ENCODE results near the gene GPR87. TPM values are rescaled to one million over a fixed set of nuclear protein-coding genes. Genes with fewer than 3 reads are reported as not detected.

The GPR87 gene
- total RNA-seq, 1 donor from 2014 or later = not detected

GRCh38 chr3:151314593-151314992 lies 2.0 kb downstream of the GPR87 start:
- H3K4me3 Mint-ChIP-seq (ENCODE audit: unreplicated experiment) = no peak overlapping the region
- no peak for DNase-seq (ENCODE audit: extremely low spot score, unreplicated experiment)
- H3K9me3 Mint-ChIP-seq (ENCODE audit: unreplicated experiment) = peaks cover 9% of the 10 kb centered on the region
- no peaks in the 10 kb centered on the region for H3K36me3 Mint-ChIP-seq (ENCODE audit: unreplicated experiment)
- peaks cover 8% of the 10 kb centered on the region for H3K4me1 Mint-ChIP-seq (ENCODE audit: unreplicated experiment)
- no peak overlapping the region for H3K27ac Mint-ChIP-seq (ENCODE audit: unreplicated experiment)
- H3K27me3 Mint-ChIP-seq (ENCODE audit: unreplicated experiment) = no peaks in the 10 kb centered on the region
- TF ChIP-seq CTCF (IDR thresholded peaks at IDR 0.05) = no peak

- TF ChIP-seq CTCF (IDR thresholded peaks at IDR 0.05) = no peak
- Mint-ChIP-seq H3K4me1 (ENCODE audit: unreplicated experiment) (peaks cover 8% of the 10 kb centered on the region), H3K4me3 (ENCODE audit: unreplicated experiment) (no peak overlapping the region), H3K27ac (ENCODE audit: unreplicated experiment) (no peak overlapping the region), H3K36me3 (ENCODE audit: unreplicated experiment) (no peaks in the 10 kb centered on the region), H3K9me3 (ENCODE audit: unreplicated experiment) (peaks cover 9% of the 10 kb centered on the region), H3K27me3 (ENCODE audit: unreplicated experiment) (no peaks in the 10 kb centered on the region)
- no peak for DNase-seq (ENCODE audit: extremely low spot score, unreplicated experiment)
Measured at GRCh38 chr3:151314137-151314536, 2.5 kb downstream of the GPR87 start.

GRCh38 chr3:151312972-151313371 lies 3.6 kb downstream of the GPR87 start:
- Mint-ChIP-seq H3K27me3 (ENCODE audit: unreplicated experiment) (no peaks in the 10 kb centered on the region), H3K4me1 (ENCODE audit: unreplicated experiment) (peaks cover 3% of the 10 kb centered on the region), H3K36me3 (ENCODE audit: unreplicated experiment) (no peaks in the 10 kb centered on the region), H3K4me3 (ENCODE audit: unreplicated experiment) (no peak overlapping the region), H3K9me3 (ENCODE audit: unreplicated experiment) (peaks cover 9% of the 10 kb centered on the region), H3K27ac (ENCODE audit: unreplicated experiment) (no peak overlapping the region)
- no peak for TF ChIP-seq CTCF (IDR thresholded peaks at IDR 0.05)
- DNase-seq (ENCODE audit: extremely low spot score, unreplicated experiment) = no peak

- Mint-ChIP-seq H3K4me3 (ENCODE audit: unreplicated experiment) (no peak overlapping the region), H3K27me3 (ENCODE audit: unreplicated experiment) (no peaks in the 10 kb centered on the region), H3K27ac (ENCODE audit: unreplicated experiment) (no peak overlapping the region), H3K36me3 (ENCODE audit: unreplicated experiment) (no peaks in the 10 kb centered on the region), H3K4me1 (ENCODE audit: unreplicated experiment) (peaks cover 17% of the 10 kb centered on the region), H3K9me3 (ENCODE audit: unreplicated experiment) (no peaks in the 10 kb centered on the region)
- no peak for DNase-seq (ENCODE audit: extremely low spot score, unreplicated experiment)
- no peak for TF ChIP-seq CTCF (IDR thresholded peaks at IDR 0.05)
Measured at GRCh38 chr3:151309566-151309965, 7.1 kb downstream of the GPR87 start.

GRCh38 chr3:151307583-151308488 lies 8.8 kb downstream of the GPR87 start:
- no peak overlapping the region for H3K27ac Mint-ChIP-seq (ENCODE audit: unreplicated experiment)
- no peaks in the 10 kb centered on the region for H3K9me3 Mint-ChIP-seq (ENCODE audit: unreplicated experiment)
- no peaks in the 10 kb centered on the region for H3K36me3 Mint-ChIP-seq (ENCODE audit: unreplicated experiment)
- no peak for TF ChIP-seq CTCF (IDR thresholded peaks at IDR 0.05)
- H3K27me3 Mint-ChIP-seq (ENCODE audit: unreplicated experiment) = no peaks in the 10 kb centered on the region
- no peak for DNase-seq (ENCODE audit: extremely low spot score, unreplicated experiment)
- no peak overlapping the region for H3K4me3 Mint-ChIP-seq (ENCODE audit: unreplicated experiment)
- peaks cover 20% of the 10 kb centered on the region for H3K4me1 Mint-ChIP-seq (ENCODE audit: unreplicated experiment)
